Right renal pelvis (tissue), 4 donors: Measurements from ENCODE around the gene TFE3. TPM values are rescaled to one million over a fixed set of nuclear protein-coding genes. Genes with fewer than 3 reads are reported as not detected.

Source experiments
- DNase-seq, 4 donors: peaks; one replicate each; pipeline ENCODE4 v3.0.0-alpha.2; 2013; ENCODE audit warnings: low read depth in 4 of 4, low spot score in 3 of 4, missing footprints in 1 of 4
- polyA plus RNA-seq, 4 donors: library from polyadenylated mRNA; unstranded; fragments of 120-200 nt; gene quantifications; one replicate each; pipeline ENCODE4 v1.2.1, GENCODE V29; 2013; ENCODE audit not compliant: insufficient read length in 4 of 4

TFE3 gene
- polyA plus RNA-seq, 4 donors = 28.7 to 32.8 (median 30.6) TPM

DNA sequence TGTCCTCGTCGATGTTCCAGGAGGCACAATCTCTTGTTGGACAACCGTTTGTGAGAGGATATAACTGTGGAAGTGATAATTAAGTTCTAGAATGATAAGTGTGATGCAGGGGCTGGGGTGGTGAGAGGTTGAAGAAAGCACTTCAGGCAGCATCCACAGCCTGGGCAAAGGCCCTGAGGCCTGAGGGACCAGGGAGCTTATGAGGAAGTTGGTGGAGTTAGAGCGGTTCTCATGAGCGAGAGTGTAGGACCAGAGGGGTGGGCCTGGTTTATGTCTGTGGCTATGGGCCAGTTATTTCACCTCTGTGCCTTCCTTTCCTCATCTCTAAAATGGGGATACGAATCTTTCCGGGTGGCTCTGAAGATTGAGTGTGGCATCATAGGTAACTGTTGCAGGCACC, 18.3 kb upstream of the TFE3 start:
- DNase-seq = no peak

DNA sequence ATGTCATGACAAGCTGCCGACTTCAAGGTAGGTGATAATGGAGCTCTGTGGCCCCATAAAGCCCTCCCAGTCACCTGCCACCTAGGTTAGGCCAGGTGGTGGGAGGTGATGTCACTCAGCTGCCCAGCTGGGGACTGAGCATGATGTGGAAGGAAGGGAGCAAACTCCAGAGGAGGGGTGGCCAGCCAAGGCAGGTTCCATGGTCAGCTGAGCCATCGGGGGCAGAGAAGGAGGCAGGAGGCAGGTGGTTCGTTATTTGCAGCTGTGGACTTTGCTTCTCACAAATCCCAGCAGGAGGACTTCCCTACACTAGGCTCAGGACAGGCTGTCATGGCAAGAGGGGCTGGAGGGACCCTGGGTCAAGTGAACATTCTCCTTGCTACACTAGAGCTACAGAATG, 17.8 kb upstream of the TFE3 start:
- no peak for DNase-seq

- no peak for DNase-seq
Measured at GRCh38 chrX:49059681-49060085, 16.5 kb upstream of the TFE3 start.

- DNase-seq = no peak
Measured at GRCh38 chrX:49059201-49059600, 16.0 kb upstream of the TFE3 start.

- DNase-seq = no peak
Measured at GRCh38 chrX:49058794-49059193, 15.6 kb upstream of the TFE3 start, which contains the start of gene CCDC120. Gene CCDC120, plus strand, starts transcription at chrX:49058999. Its CDS starts 3,043 bp downstream, at chrX:49062042.

DNA sequence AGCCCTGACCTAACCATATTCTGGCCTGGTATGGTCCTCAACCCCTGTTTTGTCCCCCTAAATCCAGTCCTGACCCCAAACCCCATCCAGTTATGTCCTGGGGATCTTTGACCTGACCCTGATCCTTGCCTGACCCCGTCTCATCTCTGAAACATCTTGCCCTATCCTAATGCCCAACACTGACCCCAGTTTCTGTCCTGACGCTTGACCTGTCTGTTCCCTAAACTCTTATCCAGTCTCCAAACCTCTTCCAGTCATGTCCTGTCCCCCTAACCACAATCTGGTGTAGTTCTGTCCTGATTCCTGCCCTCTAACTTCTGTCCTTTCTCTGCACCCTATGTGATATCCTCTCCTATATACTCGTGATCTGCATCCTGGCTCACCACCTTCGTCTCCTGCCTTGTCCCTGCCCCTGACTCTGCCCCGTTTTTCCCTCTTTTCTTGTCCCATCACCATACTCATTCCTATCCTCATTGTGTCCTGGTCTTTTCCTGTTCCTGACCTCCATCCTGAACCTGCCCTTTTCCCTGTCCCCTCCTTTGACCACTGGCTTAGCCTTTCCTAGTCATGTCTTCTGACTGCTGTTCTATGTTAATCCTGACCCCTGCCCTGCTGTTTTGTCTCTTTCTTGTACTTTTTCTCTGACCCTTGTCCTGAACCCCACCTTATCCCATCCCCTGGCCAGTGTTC, 11.1 kb upstream of the TFE3 start:
- DNase-seq = no peak

GRCh38 chrX:49053223-49054072, 10.3 kb upstream of the TFE3 start:
- peak in 1 of 4 donors; percentile 49 for DNase-seq

DNA sequence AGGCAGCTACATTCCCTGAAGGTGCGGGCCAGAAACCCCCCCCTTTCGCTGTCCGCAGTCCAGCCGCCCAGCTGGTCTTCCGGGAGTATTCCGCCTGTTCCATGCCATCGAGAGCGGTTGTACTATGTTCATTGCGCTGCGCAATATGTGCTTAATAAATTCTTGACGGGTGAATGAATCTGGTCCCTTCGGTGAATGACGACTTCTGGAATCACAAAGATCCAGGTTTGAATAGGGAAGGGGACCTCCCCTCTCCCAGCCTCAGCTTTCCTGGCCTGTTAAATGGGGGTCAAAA, 777 bp upstream of the TFE3 start:
- no peak for DNase-seq

DNA sequence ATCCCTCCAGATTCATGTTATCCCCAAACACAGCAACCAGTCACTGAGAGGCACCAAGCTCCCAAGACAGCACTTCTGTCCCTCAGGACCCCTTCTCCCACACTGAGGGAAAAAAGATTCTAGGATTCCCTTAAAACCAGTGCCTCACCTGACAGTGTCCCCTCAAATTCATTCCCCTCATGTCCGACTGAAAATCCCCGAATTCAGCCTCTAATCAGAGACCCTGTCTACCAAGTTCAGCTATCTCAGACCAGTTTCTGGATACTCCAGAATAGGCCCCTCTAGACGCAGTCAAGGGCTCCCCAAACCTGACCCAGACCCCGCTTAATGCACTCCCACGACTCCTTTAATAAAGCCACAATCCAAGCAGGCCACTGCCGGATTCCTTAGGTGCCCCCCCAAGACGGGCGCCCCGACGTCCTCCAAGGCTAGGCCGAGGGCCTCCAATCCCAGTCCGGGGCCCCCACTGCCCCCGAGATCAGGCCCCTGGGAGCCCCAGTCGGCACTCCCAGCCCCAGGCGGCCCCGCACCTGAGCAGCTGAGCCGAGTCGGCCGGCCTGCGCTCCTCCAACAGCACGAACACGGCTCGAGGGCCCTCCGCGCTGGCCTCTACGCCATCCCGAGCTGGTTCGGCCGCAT, 457 bp downstream of the TFE3 start:
- DNase-seq = no peak

DNA sequence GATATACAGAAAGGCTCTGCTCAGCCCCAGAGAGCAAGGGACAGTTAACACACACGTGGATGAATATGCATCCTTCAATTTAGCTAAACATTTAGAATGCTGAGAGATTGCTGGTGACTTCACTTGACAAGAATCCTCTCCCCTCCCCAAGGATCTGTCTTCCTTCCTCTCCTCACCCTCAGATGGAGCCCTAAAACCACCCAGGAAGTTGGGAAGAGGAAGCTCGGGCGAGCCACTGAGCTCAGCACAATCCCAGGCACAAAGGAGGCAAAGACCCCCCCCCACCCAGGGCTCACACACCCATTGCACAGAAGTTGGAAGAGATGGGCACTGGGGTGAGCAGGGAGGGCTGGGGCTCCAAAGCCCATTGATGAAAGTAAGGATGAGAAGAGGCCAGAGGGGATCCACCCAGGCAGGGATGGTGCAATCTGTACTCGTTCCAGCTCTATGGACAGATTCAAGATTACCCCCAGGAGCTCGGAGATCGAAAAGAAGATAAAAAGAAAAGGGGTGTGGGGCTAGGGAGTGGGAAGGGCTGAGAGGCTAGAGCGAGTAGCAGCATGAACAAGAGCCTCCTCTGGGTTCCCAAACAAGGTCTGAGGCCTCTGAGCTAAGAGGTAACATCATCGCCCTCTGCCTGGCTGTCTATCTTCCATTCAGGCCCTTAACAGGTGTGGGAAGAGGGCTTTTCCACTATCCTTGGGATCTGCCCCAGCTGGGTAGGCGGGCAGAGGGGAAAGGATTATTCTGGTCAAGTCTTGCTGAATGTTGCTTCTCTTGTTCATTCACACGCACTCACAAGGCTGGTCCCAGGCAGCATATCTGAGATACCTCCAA, 1.2 kb downstream of the TFE3 start:
- DNase-seq = no peak

DNA sequence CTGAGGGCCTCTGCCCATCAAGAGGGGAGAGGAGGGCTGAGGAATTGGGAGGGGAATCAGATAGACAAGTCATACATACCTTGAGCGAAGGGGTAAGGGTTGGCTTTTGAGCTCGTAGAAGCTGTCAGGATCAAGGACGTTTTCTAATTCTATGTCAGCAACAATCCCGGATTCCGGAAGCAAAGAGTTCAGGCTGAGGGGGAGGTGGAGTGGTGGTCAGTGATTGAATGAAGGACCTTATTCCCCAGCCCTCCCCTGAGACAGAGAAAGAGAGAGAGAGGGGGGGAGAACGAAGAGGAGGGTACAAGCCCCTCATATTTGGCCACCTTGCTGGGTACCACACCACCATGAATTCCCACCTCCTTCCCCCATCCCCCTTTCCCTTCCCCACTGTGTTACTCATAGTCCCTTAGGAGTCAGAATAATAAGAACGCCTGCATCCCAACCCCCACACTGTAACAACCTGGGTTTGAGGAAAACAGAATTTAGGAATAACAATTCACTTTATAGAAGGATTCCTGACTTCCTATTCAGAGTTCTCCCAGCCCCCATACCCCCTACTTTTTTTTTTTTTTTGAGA, 2.7 kb downstream of the TFE3 start:
- DNase-seq = no peak

GRCh38 chrX:49039598-49040375, 3.4 kb downstream of the TFE3 start:
- DNase-seq = peak in 2 of 4 donors; percentile 39 to 53

GRCh38 chrX:49037883-49038475, 5.2 kb downstream of the TFE3 start:
- DNase-seq = no peak

DNA sequence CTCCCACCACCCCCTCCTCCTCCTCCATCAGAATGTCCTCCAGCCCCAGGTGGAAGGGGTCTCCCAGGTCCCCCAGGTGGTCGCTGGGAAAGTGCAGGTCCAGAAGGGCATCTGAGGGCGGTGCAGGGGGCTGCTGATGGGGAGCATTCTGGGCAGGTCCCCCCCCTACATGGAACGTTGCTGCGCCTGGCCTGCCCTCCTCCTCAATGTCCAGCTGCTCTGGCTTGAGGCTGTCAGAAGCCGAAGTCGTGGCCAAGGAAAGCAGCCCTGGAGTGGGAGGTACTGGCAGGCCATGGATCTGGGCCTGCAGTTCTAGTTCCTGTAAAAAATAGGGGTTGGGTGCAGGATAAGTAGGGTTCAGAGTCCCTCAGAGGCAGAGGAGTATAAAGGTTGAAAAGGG, 12.9 kb downstream of the TFE3 start:
- no peak for DNase-seq

DNA sequence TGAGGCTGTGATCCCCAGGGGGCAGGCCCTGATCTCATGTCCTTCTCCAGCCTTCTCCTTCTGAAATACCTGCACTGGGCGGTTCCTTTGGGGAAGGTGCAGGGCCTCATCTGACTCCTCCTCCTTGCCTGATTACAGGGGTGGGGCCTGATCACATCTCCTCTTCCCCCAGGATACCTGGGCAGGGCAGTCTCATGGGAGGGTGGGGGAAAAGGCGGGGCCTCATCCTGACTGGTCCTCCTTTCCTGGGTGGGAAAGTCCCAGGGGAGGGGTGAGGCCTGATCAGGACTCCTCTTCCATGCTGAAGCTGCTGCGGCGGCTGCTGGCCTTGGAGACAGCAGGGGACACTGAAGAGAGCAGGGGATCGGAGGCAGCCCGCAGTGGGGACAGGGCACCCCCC, 13.3 kb downstream of the TFE3 start:
- DNase-seq = no peak

DNA sequence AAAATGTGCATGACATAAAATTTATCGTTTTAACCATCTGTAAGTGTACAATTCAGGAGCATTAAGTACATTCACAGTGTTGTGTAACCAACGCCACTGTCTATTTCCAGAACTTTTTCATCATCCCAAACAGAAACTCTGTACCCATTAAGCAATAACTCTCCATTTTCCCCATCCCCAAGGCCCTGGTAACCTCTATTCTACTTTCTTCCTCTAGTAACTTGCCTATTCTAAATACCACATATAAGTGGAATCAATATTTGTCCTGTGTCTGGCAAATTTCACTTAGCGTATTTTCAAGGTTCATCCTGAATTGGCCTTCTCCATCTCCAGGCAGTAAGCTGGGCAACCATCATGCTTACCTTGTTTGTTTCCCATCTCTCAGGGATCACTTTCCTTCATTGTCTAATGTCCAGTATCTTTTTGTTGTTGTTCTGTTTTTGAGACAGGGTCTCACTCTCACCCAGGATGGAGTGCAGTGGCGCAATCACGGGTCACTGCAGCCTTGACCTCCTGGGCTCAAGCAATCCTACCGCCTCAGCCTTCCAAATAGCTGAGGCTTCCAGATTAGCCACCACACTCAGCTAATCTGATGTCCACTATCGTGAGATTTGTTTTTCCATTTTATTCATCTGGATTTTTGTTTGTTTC, 23.4 kb downstream of the TFE3 start:
- no peak for DNase-seq

GRCh38 chrX:49019050-49019449, 24.1 kb downstream of the TFE3 start:
- no peak for DNase-seq

DNA sequence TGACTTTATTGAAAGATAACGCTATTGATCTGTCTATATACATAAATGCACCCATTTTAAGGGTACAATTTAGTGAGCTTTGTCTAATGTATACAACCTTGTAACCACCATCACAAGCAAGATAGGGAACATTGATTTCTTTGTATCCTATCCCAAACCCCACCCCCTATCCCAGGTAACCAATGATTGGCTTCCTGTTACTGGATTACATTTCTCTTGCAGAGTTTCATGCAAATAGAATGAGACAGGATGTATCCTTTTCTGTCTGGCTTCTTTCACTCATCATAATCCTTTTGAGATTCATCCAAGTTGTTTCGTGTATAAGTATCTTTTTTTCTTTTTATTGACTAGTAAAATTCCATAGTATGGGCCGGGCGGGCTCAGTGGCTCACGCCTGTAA, 39.5 kb downstream of the TFE3 start:
- DNase-seq = no peak
